Measurements from ENCODE around the gene RAB4A. TPM values are rescaled to one million over a fixed set of nuclear protein-coding genes. Genes with fewer than 3 reads are reported as not detected.

RAB4A gene
- total RNA-seq, 3 donors from 2014 or later, result 27.5 to 47.8 (median 42.1) TPM

DNA sequence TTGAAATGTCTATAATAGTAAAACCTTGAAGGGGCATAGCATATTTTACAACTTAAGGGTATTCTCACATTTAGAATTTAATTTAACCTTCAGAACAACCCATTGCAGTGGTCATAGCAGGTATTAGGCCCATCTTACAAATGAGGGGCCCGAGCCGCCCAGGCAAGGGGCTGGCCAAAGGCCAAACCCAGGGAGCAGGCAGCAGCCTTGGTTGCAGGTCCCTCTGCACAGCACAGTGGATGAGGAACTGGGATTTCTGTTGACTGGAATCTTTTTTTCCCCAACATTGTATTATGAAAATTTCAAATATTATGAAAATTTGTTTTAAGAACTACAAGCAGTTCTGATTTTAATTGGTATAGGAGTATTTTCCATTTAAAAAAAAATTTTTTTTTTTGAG, 38.8 kb downstream of the RAB4A start:
- H3K27ac ChIP-seq, result no peak overlapping the region
- H3K36me3 ChIP-seq, result no peaks in the 10 kb centered on the region

DNA sequence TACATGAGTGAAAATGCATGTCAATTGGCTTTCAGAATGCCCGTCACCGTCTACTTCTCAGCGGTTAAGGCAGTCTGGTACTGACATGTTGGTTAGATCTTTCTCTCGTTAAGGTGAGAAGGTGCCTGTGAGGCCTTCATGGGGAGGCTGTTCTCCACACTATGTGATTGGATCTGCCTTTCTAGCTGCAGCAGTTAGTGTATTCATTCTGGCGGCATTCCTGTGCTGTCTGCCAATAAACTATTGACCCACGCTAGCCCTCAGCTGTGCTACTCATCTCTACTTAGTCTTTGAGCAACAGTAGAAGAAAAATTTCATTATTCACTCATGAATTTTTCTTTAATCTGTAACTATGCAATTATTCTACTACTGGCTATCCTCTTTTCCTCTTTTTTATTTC, 39.9 kb downstream of the RAB4A start:
- no peak overlapping the region for H3K27ac ChIP-seq
- no peaks in the 10 kb centered on the region for H3K4me1 ChIP-seq
- H3K4me3 ChIP-seq, result no peak overlapping the region
- no peak for DNase-seq (ENCODE audit: low spot score in 2 of 2)
- no peaks in the 10 kb centered on the region for H3K27me3 ChIP-seq
- no peak for TF ChIP-seq POLR2AphosphoS5 (IDR thresholded peaks at IDR 0.05)
- TF ChIP-seq, protein P1, sequence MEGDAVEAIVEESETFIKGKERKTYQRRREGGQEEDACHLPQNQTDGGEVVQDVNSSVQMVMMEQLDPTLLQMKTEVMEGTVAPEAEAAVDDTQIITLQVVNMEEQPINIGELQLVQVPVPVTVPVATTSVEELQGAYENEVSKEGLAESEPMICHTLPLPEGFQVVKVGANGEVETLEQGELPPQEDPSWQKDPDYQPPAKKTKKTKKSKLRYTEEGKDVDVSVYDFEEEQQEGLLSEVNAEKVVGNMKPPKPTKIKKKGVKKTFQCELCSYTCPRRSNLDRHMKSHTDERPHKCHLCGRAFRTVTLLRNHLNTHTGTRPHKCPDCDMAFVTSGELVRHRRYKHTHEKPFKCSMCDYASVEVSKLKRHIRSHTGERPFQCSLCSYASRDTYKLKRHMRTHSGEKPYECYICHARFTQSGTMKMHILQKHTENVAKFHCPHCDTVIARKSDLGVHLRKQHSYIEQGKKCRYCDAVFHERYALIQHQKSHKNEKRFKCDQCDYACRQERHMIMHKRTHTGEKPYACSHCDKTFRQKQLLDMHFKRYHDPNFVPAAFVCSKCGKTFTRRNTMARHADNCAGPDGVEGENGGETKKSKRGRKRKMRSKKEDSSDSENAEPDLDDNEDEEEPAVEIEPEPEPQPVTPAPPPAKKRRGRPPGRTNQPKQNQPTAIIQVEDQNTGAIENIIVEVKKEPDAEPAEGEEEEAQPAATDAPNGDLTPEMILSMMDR (IDR thresholded peaks at IDR 0.05), result no peak
- TF ChIP-seq POLR2A (IDR thresholded peaks at IDR 0.05), result no peak
- intact Hi-C loops (cut with DNase I; ENCODE audit: low total_unique reads), result no loop called here
- no peaks in the 10 kb centered on the region for H3K9me3 ChIP-seq
- no peaks in the 10 kb centered on the region for H3K36me3 ChIP-seq

More for the DNA sequence above, 38.8 kb downstream of the RAB4A start:
- no peaks in the 10 kb centered on the region for H3K27me3 ChIP-seq
- DNase-seq (ENCODE audit: low spot score in 2 of 2), result no peak
- intact Hi-C loops (cut with DNase I; ENCODE audit: low total_unique reads), result no loop called here
- TF ChIP-seq POLR2A (IDR thresholded peaks at IDR 0.05) (no peak), POLR2AphosphoS5 (IDR thresholded peaks at IDR 0.05) (no peak)
- TF ChIP-seq, protein P1 (IDR thresholded peaks at IDR 0.05), result no peak
- H3K4me1 ChIP-seq, result no peaks in the 10 kb centered on the region
- no peak overlapping the region for H3K4me3 ChIP-seq
- no peaks in the 10 kb centered on the region for H3K9me3 ChIP-seq

DNA sequence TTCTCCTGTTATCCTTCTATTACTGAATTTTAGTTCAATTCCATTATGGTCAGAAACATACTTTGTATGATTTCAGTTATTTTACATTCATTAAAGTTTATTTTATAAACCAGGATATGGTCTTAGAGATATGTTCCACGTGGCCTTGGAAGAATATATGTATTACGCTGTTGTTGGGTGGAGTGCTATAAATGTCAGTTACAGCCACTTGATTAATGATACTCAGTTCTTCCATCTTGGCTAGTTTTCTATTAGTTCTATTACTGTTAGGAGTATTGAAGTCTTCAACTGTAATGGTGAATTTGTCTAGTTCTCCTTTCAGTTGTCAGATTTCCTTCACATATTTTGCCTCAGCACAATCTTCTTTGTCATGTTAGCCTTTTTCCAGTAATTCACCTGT, 45.3 kb downstream of the RAB4A start:
- H3K27ac ChIP-seq, result no peak overlapping the region
- no peak for DNase-seq (ENCODE audit: low spot score in 2 of 2)
- H3K36me3 ChIP-seq, result peaks cover 2% of the 10 kb centered on the region
- H3K27me3 ChIP-seq, result no peaks in the 10 kb centered on the region
- no peak overlapping the region for H3K4me3 ChIP-seq
- no peaks in the 10 kb centered on the region for H3K4me1 ChIP-seq
- intact Hi-C loops (cut with DNase I; ENCODE audit: low total_unique reads), result no loop called here
- H3K9me3 ChIP-seq, result no peaks in the 10 kb centered on the region
- TF ChIP-seq POLR2A (IDR thresholded peaks at IDR 0.05), result no peak
- no peak for TF ChIP-seq POLR2AphosphoS5 (IDR thresholded peaks at IDR 0.05)
- TF ChIP-seq, protein P1 (IDR thresholded peaks at IDR 0.05), result no peak

DNA sequence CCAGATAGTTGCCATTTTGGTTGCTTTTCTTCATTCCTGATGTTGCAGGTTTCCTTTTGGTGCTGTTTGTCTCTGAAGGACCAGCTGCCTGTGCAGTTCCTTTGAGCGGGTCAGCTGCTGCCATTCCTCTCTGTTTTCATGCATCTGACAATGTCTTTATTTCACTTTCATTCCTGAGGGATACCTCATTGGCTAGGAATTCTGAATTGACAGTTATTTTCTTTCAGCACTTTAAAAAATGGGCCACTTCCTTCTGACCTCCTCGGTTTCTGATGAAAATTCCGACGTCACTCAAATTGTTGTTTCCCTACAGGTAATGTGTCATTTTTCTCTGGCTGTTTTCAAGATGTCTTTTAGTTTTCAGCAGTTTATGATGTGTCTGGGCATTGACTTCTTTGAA, 47.1 kb downstream of the RAB4A start:
- no peaks in the 10 kb centered on the region for H3K27me3 ChIP-seq
- H3K27ac ChIP-seq, result no peak overlapping the region
- H3K4me3 ChIP-seq, result no peak overlapping the region
- intact Hi-C loops (cut with DNase I; ENCODE audit: low total_unique reads), result no loop called here
- peaks cover 2% of the 10 kb centered on the region for H3K36me3 ChIP-seq
- DNase-seq (ENCODE audit: low spot score in 2 of 2), result no peak
- no peaks in the 10 kb centered on the region for H3K4me1 ChIP-seq
- no peaks in the 10 kb centered on the region for H3K9me3 ChIP-seq
- TF ChIP-seq POLR2A (IDR thresholded peaks at IDR 0.05) (no peak), POLR2AphosphoS5 (IDR thresholded peaks at IDR 0.05) (no peak)
- TF ChIP-seq, protein P1 (IDR thresholded peaks at IDR 0.05), result no peak

DNA sequence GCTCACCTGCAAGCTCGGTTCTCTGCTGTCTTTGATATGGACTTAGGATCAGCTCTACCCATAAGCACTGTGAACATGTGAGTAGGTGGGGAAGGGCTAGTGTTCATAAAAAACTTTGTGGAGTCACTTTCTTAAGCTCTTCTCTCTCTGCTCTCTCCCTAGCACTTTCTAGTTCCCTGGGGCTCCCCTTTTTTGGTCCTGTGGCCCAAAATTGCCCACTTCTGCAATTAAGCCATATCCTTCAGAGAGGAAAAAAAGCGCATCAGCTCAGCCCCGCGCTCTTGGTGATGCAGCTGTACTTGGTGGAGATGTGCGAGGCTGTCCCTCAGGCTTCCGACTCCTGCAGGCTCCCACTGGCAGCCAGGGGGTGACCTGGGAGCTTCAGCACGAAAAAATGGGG, 48.6 kb downstream of the RAB4A start:
- intact Hi-C loops (cut with DNase I; ENCODE audit: low total_unique reads), result no loop called here
- peaks cover 2% of the 10 kb centered on the region for H3K36me3 ChIP-seq
- no peak for DNase-seq (ENCODE audit: low spot score in 2 of 2)

More for the DNA sequence above, 48.6 kb downstream of the RAB4A start:
- Histone ChIP-seq H3K27me3 (no peaks in the 10 kb centered on the region), H3K4me1 (no peaks in the 10 kb centered on the region), H3K27ac (no peak overlapping the region), H3K9me3 (no peaks in the 10 kb centered on the region), H3K4me3 (no peak overlapping the region)
- TF ChIP-seq, protein P1 (IDR thresholded peaks at IDR 0.05), result no peak
- TF ChIP-seq POLR2A (IDR thresholded peaks at IDR 0.05) (no peak), POLR2AphosphoS5 (IDR thresholded peaks at IDR 0.05) (no peak)

Data from breast epithelium (tissue), 4 donors.